Common myeloid progenitor, CD34-positive (primary cell): ENCODE data around the gene ZNF606.

Experiments
- CTCF ChIA-PET: fragments of 350-600 bp; sonication (Branson Sonifier 250); formaldehyde crosslinking; loops from one replicate; lab custom pipeline; 2021; ENCODE audit warnings: antibody characterized with exemption; lab: Charles Lee
- POLR2A ChIA-PET: fragments of 350-600 bp; sonication (Branson Sonifier 250); formaldehyde crosslinking; loops from one replicate; lab custom pipeline; 2021; ENCODE audit warnings: antibody characterized with exemption; lab: Charles Lee
- DNase-seq, 3 donors: peaks; one replicate each; pipeline versions ENCODE4 v3.0.0 to v3.0.0-alpha.2; 2013
- H3K27ac ChIP-seq, 2 experiments: 1 replicate in 1 of 2; 2 replicates in 1 of 2; pipeline ENCODE4 v1.7.0; 2013; ENCODE audit warnings: inconsistent platforms in 2 of 2, low read length in 2 of 2, mild to moderate bottlenecking in 2 of 2, low read depth in 1 of 2, moderate library complexity in 1 of 2; ENCODE audit not compliant: severe bottlenecking in 2 of 2, insufficient read depth in 1 of 2, poor library complexity in 1 of 2
- H3K27me3 ChIP-seq, 5 experiments: replicated peaks in 2 of 5; 1 replicate in 3 of 5; 2 replicates in 2 of 5; pipeline versions ENCODE4 v1.6.1 to v1.7.0; 2013; ENCODE audit warnings: low read length in 4 of 5, mild to moderate bottlenecking in 2 of 5, moderate library complexity in 2 of 5, inconsistent platforms in 1 of 5; ENCODE audit not compliant: insufficient read depth in 5 of 5, control insufficient read depth in 4 of 5
- H3K36me3 ChIP-seq, 4 experiments: 1 replicate in 2 of 4; 2 replicates in 2 of 4; pipeline versions ENCODE4 v1.6.1 to v1.7.0; 2013; ENCODE audit warnings: low read length in 3 of 4, control low read depth in 1 of 4, mild to moderate bottlenecking in 1 of 4; ENCODE audit not compliant: control insufficient read depth in 4 of 4, insufficient read depth in 4 of 4
- H3K4me1 ChIP-seq, 4 experiments: 1 replicate in 3 of 4; 2 replicates in 1 of 4; pipeline versions ENCODE4 v1.6.1 to v1.7.1; 2013; ENCODE audit warnings: low read length in 3 of 4, mild to moderate bottlenecking in 3 of 4, control low read depth in 1 of 4, inconsistent platforms in 1 of 4, moderate library complexity in 1 of 4; ENCODE audit not compliant: control insufficient read depth in 4 of 4, insufficient read depth in 4 of 4; ENCODE audit errors: control extremely low read depth in 1 of 4
- H3K4me3 ChIP-seq, 7 experiments: 1 replicate in 4 of 7; 2 replicates in 3 of 7; pipeline versions ENCODE4 v1.5.1 to v1.7.0; 2013; ENCODE audit warnings: mild to moderate bottlenecking in 7 of 7, low read length in 6 of 7, moderate library complexity in 6 of 7, inconsistent platforms in 2 of 7, low read depth in 2 of 7, control low read depth in 1 of 7; ENCODE audit not compliant: insufficient read depth in 4 of 7, control insufficient read depth in 1 of 7; ENCODE audit errors: extremely low read depth in 1 of 7
- H3K9me3 ChIP-seq, 5 experiments: 1 replicate in 4 of 5; 2 replicates in 1 of 5; pipeline versions ENCODE4 v1.6.1 to v1.7.1; 2013; ENCODE audit warnings: low read length in 4 of 5, mild to moderate bottlenecking in 2 of 5, inconsistent platforms in 1 of 5, low read depth in 1 of 5, moderate library complexity in 1 of 5; ENCODE audit not compliant: control insufficient read depth in 4 of 5, insufficient read depth in 2 of 5; ENCODE audit errors: control extremely low read depth in 1 of 5
- WGBS: methylation state at CpG from one replicate; pipeline ENCODE4 v1.1.5; 2013; ENCODE audit not compliant: insufficient coverage; 5-methylcytosine and 5-hydroxymethylcytosine counted together

ZNF606 gene

DNA sequence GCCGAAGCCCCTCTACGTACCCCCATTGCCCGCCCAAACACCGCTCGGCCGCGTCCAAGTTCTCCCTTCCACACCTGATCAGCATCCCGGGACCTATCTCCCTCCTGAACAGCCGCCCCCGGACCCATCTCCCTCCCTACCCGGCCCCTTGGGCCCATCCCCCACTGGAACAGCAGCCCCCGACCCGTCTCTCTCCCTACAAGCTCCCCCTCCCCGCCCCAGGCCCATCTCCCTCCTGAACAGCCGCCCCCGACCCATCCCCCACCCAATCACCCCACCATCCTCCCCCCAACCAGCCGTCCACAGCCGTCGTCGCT, 31.8 kb upstream of the ZNF606 start:
- Histone ChIP-seq H3K9me3 (peaks cover 0 to 53% (median 3%) of the 10 kb centered on the region in 5 experiments), H3K27me3 (peaks cover 0 to 16% (median 0%) of the 10 kb centered on the region in 5 experiments), H3K36me3 (no peaks in the 10 kb centered on the region), H3K4me3 (peak overlapping the region in 5 of 7 experiments; percentile 32 to 77 (median 58)), H3K27ac (no peak overlapping the region), H3K4me1 (peaks cover 0 to 18% (median 3%) of the 10 kb centered on the region in 4 experiments)
- POLR2A ChIA-PET, result interaction anchor here (0.6 kb wide), 3 partner anchors 65 to 1711 kb away, joined by 3 to 7 read pairs (median 3); no protein-coding TSS in a partner anchor
- 3% methylated on average over 10 of the region's 20 CpGs for WGBS
- DNase-seq, result no peak
- CTCF ChIA-PET, result interaction anchor here (1.2 kb wide), 1 partner anchor 20 kb away, joined by 4 read pairs; no protein-coding TSS in a partner anchor

DNA sequence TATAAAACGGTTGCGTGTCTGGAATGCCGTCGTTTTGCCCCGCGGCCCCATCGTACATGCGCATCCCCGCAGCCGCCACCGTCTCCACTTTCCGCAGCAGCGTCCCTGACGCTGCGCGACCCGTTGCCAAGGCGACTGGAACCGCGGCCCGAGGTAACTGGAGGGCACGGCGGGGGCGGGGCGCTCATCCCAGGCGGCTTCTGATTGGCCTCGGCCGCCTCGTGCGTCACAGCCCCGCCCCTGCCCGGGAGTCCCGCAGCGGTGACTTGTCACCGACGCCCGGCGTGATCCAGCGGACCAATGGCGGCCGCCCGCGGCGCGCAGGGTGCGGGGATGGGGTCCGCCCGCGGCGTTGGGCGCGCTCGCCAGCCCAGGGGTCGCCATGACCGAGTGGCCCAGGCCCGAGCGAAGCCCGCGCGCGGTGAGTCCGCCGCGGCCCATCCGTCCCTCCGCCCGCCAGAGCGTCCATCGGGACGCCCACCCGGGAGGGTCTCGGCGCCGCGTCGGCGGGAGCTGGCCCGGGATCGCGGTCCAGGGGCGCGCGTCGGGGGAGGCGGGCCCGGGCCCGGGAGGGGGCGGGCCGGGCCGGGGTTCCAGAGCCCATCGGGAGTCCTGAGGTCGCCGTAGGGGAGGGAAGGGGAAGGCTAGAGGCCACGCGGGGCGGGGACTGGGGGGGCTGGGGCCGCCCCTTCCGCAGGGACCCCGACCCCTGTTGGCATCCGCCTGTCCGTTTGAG, 31.3 kb upstream of the ZNF606 start, which contains the start of gene ZSCAN1:
Gene ZSCAN1, plus strand, starts transcription at position 285 of the 736 bp plus-strand sequence. CDS start 3,812 bp downstream, outside the sequence.
- ChIA-PET CTCF (interaction anchor here (1.2 kb wide), 1 partner anchor 20 kb away, joined by 4 read pairs; no protein-coding TSS in a partner anchor), POLR2A (interaction anchor here (0.6 kb wide), 2 partner anchors 159 to 1711 kb away, joined by 3 to 7 read pairs; no protein-coding TSS in a partner anchor)
- Histone ChIP-seq H3K36me3 (no peaks in the 10 kb centered on the region), H3K4me1 (peaks cover 0 to 16% (median 3%) of the 10 kb centered on the region in 4 experiments), H3K27ac (peak within 1 kb of the TSS in 1 of 2 experiments; percentile 49), H3K27me3 (peaks cover 0 to 16% (median 0%) of the 10 kb centered on the region in 5 experiments), H3K9me3 (peaks cover 0 to 53% (median 1%) of the 10 kb centered on the region in 5 experiments), H3K4me3 (peak within 1 kb of the TSS; percentile 28 to 77 (median 46))
- DNase-seq, result peak; percentile 95 to 98 (median 98)
- under 1% methylated on average over 66 of the region's 101 CpGs for WGBS

GRCh38 chr19:58024661-58025060, 22.0 kb upstream of the ZNF606 start:
- no peaks in the 10 kb centered on the region for H3K27me3 ChIP-seq
- ChIA-PET POLR2A (interaction anchor here (0.6 kb wide), 1 partner anchor 80 kb away, joined by 3 read pairs; no protein-coding TSS in a partner anchor), CTCF (interaction anchor here (0.6 to 10.1 kb wide), 5 partner anchors 15 to 187 kb away, joined by 3 to 61 read pairs (median 3); no protein-coding TSS in a partner anchor)
- no peaks in the 10 kb centered on the region for H3K36me3 ChIP-seq
- no peak for DNase-seq
- no peak overlapping the region for H3K4me3 ChIP-seq
- WGBS, result 95% methylated on average over 8 of the region's 12 CpGs
- no peak overlapping the region for H3K27ac ChIP-seq
- peaks cover 0 to 2% (median 0%) of the 10 kb centered on the region in 4 experiments for H3K4me1 ChIP-seq
- peaks cover 0 to 43% (median 0%) of the 10 kb centered on the region in 5 experiments for H3K9me3 ChIP-seq

- CTCF ChIA-PET, result interaction anchor here (0.6 to 10.1 kb wide), 11 partner anchors 9 to 161 kb away, joined by 3 to 61 read pairs (median 4); partner anchors contain the start of genes ZNF135, ZNF274 and ZNF329
Measured at GRCh38 chr19:58022283-58022660, 19.7 kb upstream of the ZNF606 start.

GRCh38 chr19:58021541-58022282, 19.1 kb upstream of the ZNF606 start:
- Histone ChIP-seq H3K9me3 (peaks cover 0 to 37% (median 0%) of the 10 kb centered on the region in 5 experiments), H3K27ac (no peak overlapping the region), H3K27me3 (no peaks in the 10 kb centered on the region), H3K4me1 (peaks cover 0 to 2% (median 0%) of the 10 kb centered on the region in 4 experiments), H3K4me3 (peak overlapping the region in 1 of 7 experiments; percentile 23), H3K36me3 (no peaks in the 10 kb centered on the region)
- 64% methylated on average over 26 of the region's 30 CpGs for WGBS
- peak; percentile 94 to 97 (median 95) for DNase-seq
- POLR2A ChIA-PET, result interaction anchor here (0.6 kb wide), 1 partner anchor 336 kb away, joined by 3 read pairs; no protein-coding TSS in a partner anchor
- CTCF ChIA-PET, result interaction anchor here (0.6 to 10.1 kb wide), 11 partner anchors 9 to 161 kb away, joined by 3 to 61 read pairs (median 4); partner anchors contain the start of genes ZNF135, ZNF274 and ZNF329

More at GRCh38 chr19:58022283-58022660, 19.7 kb upstream of the ZNF606 start:
- no peak overlapping the region for H3K27ac ChIP-seq
- peaks cover 0 to 2% (median 0%) of the 10 kb centered on the region in 4 experiments for H3K4me1 ChIP-seq
- WGBS, result 67% methylated on average over 3 of the region's 4 CpGs
- peaks cover 0 to 34% (median 0%) of the 10 kb centered on the region in 5 experiments for H3K9me3 ChIP-seq
- no peak overlapping the region for H3K4me3 ChIP-seq
- H3K27me3 ChIP-seq, result no peaks in the 10 kb centered on the region
- H3K36me3 ChIP-seq, result no peaks in the 10 kb centered on the region
- DNase-seq, result no peak
- POLR2A ChIA-PET, result interaction anchor here (0.6 kb wide), 1 partner anchor 337 kb away, joined by 3 read pairs; no protein-coding TSS in a partner anchor

- Histone ChIP-seq H3K4me1 (peaks cover 0 to 2% (median 0%) of the 10 kb centered on the region in 4 experiments), H3K36me3 (no peaks in the 10 kb centered on the region), H3K27me3 (no peaks in the 10 kb centered on the region), H3K4me3 (no peak overlapping the region), H3K27ac (no peak overlapping the region), H3K9me3 (peaks cover 0 to 37% (median 0%) of the 10 kb centered on the region in 5 experiments)
- POLR2A ChIA-PET, result no interaction called here
- WGBS, result 96% methylated on average over 6 of the region's 7 CpGs
- CTCF ChIA-PET, result interaction anchor here (0.6 to 10.1 kb wide), 7 partner anchors 9 to 141 kb away, joined by 3 to 61 read pairs (median 4); partner anchors contain the start of gene ZNF135
- DNase-seq, result no peak
Measured at GRCh38 chr19:58020129-58020528, 17.5 kb upstream of the ZNF606 start.
